ENCODE results near the gene WWC1. TPM values are rescaled to one million over a fixed set of nuclear protein-coding genes. Genes with fewer than 3 reads are reported as not detected.

The WWC1 gene
- total RNA-seq, 2 donors from 2014 or later = 2.7 to 8.1 TPM

DNA sequence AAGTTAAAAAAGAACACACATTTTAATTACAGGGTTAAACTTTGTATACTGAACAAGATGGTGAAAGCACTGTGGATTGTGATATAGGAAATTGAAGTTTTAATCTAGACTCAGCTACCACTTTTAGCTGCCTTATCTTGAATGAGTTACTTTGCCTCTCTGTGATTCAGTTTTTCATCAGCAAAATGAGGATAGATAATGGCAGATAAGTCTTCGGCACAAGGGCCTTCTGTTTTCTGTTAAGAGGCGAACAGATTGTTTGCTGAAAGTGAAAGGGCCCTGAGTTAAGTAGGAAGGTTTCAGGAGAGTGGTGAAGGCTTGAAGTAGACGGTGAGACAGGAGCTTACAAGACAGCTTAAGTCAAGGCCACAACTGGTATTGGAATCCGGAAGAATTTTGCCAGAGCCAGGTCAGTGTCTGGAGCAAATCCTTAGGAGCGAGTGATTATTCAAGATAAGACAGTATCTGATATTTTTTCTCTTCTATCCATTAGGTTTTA is 202.7 kb downstream of the WWC1 start:
- H3K36me3 ChIP-seq = peaks cover 96% of the 10 kb centered on the region
- H3K27me3 ChIP-seq = no peaks in the 10 kb centered on the region
- TF ChIP-seq, protein P1, sequence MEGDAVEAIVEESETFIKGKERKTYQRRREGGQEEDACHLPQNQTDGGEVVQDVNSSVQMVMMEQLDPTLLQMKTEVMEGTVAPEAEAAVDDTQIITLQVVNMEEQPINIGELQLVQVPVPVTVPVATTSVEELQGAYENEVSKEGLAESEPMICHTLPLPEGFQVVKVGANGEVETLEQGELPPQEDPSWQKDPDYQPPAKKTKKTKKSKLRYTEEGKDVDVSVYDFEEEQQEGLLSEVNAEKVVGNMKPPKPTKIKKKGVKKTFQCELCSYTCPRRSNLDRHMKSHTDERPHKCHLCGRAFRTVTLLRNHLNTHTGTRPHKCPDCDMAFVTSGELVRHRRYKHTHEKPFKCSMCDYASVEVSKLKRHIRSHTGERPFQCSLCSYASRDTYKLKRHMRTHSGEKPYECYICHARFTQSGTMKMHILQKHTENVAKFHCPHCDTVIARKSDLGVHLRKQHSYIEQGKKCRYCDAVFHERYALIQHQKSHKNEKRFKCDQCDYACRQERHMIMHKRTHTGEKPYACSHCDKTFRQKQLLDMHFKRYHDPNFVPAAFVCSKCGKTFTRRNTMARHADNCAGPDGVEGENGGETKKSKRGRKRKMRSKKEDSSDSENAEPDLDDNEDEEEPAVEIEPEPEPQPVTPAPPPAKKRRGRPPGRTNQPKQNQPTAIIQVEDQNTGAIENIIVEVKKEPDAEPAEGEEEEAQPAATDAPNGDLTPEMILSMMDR (IDR thresholded peaks at IDR 0.05) = no peak
- no peaks in the 10 kb centered on the region for H3K9me3 ChIP-seq
- H3K27ac ChIP-seq = no peak overlapping the region
- no peak overlapping the region for H3K4me3 ChIP-seq
- no peaks in the 10 kb centered on the region for H3K4me1 ChIP-seq
- DNase-seq (ENCODE audit: low spot score) = no peak

DNA sequence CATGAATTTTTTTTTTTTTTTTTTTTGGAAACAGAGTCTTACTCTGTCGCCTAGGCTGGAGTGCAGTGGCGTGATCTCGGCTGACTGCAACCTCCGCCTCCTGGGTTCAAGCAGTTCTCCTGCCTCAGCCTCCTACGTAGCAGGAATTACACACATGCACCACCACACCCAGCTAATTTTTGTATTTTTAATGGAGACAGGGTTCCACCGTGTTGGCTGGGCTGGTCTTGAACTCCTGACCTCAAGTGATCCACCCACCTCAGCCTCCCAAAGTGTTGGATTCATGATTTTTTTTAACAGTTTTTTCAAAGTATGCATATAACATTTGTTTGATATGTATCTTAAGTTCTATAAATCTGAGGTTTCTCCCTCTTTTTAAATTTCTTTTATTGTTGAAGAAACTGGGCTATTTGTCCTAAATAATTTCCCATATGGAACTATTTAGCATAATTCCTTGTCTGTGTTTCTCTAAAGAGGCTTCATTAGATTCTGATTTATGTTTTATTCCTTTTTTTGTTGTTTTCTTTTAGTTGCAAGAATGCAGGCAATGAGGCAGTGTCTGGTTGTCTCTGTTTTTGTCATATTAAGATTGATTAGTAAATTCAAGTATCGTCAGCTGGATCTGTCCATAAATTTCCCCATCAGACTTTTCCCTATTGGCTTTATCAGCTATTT is 211.3 kb downstream of the WWC1 start:
- no peak for DNase-seq (ENCODE audit: low spot score)
- no peak overlapping the region for H3K4me3 ChIP-seq
- H3K27me3 ChIP-seq = no peaks in the 10 kb centered on the region
- TF ChIP-seq, protein P1 (IDR thresholded peaks at IDR 0.05) = no peak
- no peaks in the 10 kb centered on the region for H3K4me1 ChIP-seq
- H3K9me3 ChIP-seq = no peaks in the 10 kb centered on the region
- no peak overlapping the region for H3K27ac ChIP-seq
- H3K36me3 ChIP-seq = peaks cover 82% of the 10 kb centered on the region

DNA sequence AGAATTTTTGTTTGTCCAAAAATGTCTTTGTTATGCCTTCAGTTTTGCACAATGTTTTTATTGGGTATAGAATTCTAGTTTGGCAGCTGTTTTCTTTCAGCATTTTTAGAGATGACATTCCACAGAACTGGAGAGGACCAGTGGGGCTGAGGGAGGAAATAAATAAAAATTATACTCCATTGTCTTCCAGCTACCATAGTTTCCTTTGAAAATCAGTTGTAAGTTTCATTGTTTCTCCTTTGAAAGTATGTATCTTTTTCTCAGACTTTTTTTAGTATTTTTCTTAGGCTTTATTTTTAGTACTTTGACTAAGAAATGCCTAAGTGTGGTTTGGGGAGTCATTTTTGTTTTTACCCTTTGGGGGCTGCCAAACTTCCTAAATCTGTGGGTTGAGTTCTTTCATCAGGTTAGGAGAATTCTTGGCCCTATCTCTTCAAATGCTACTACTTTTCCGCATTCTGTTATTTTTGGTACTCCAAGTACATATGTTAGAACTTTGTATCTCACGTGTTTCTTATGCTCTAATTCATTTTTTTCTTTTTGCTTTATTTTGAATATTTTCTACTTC is 222.5 kb downstream of the WWC1 start:
- TF ChIP-seq, protein P1 (IDR thresholded peaks at IDR 0.05) = no peak
- Histone ChIP-seq H3K9me3 (peaks cover 0 to 8% of the 10 kb centered on the region in 2 donors), H3K36me3 (peaks cover 85% of the 10 kb centered on the region), H3K4me3 (no peak overlapping the region), H3K27me3 (no peaks in the 10 kb centered on the region), H3K4me1 (no peaks in the 10 kb centered on the region), H3K27ac (no peak overlapping the region)
- DNase-seq (ENCODE audit: low spot score) = no peak

Other genes with a start within 250 kb of the WWC1 start
- 10 to 100 TPM; 42.4 to 43.8 TPM for gene RARS1, start 194.8 kb downstream of the WWC1 start, total RNA-seq
- gene FBLL1, start 237.7 kb downstream of the WWC1 start, total RNA-seq = under 1 TPM in 1 of 2 donors, not detected in 1; 0.43 TPM

Measured in right atrium auricular region (tissue), 2 donors.